Stimulated activated naive CD8-positive, alpha-beta T cell treated with anti-CD3 and anti-CD28 coated beads, Interleukin-15, Interleukin-2, amounts not matched to agents 100 ng/mL and 50 ng/mL, for 24 hours (primary cell): ENCODE measurements around the gene CARD19.
"Not testable (repeated sequence)": the region's sequence is repeated elsewhere in the genome, so short reads cannot be mapped to it uniquely, and the experiment has no call there.

Experiments used
- H3K27ac Mint-ChIP-seq: one replicate; pipeline ENCODE4 v1.8.0; 2021; ENCODE audit warnings: mild to moderate bottlenecking, mixed read lengths
- H3K27me3 Mint-ChIP-seq: one replicate; pipeline ENCODE4 v1.8.0; 2021; ENCODE audit warnings: mixed read lengths
- H3K36me3 Mint-ChIP-seq: one replicate; pipeline ENCODE4 v1.8.0; 2021; ENCODE audit warnings: low read depth, mixed read lengths
- H3K4me1 Mint-ChIP-seq: one replicate; pipeline ENCODE4 v1.8.0; 2021; ENCODE audit warnings: low read depth, mixed read lengths
- H3K4me3 Mint-ChIP-seq: one replicate; pipeline ENCODE4 v1.8.0; 2021; ENCODE audit warnings: mild to moderate bottlenecking, mixed read lengths
- H3K9me3 Mint-ChIP-seq: one replicate; pipeline ENCODE4 v1.8.0; 2021; ENCODE audit warnings: mixed read lengths

The CARD19 gene

GRCh38 chr9:93115486-93116071 is 19.6 kb downstream of the CARD19 start:
- Mint-ChIP-seq H3K27ac (no peak overlapping the region), H3K36me3 (peaks cover 9% of the 10 kb centered on the region), H3K27me3 (no peaks in the 10 kb centered on the region), H3K9me3 (no peaks in the 10 kb centered on the region), H3K4me1 (peaks cover 28% of the 10 kb centered on the region), H3K4me3 (no peak overlapping the region)

DNA sequence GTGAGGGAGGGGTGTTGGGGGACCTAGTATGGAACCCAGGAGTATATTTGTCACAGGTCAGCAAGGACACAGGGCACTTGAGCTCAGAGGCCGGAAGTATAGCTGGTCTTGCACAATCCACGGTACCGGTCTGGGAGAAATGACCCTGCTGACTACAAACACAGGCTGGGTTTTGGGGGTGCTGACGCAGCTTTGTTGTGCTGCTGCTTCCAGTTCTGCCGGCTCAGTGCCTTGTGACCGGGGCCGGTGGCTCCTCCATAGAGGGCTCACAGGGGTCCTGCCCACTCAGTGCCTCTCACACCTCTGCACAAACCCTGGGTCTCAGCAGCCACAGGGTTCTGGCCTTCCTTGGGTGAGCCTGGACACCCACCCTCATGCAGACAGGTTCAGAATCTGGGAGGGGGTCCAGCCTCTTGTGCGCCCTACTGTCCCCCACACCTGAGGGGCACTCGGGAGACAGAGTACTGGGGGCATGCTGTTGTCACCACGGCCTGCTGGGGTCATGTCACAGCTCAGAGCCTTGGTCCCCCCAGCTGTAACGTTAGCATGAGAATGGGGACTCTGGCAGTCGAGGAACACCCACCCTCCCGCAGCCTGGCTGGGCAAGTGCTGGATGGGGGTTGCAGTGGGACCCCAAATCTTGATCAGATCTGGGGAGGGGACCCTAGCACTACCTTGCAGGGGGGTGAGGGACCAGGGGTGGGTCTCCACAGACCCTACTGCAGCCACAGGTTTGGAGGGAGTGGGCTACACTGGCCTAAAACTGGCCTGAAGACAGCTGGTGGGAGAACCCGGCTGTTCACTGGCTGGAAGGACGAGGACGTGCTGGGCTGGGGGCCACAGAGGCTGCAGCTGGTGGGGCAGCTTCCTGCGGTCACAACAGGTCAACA is 20.3 kb downstream of the CARD19 start:
- Mint-ChIP-seq H3K4me3 (no peak overlapping the region), H3K27ac (no peak overlapping the region), H3K36me3 (peaks cover 4% of the 10 kb centered on the region), H3K4me1 (peaks cover 22% of the 10 kb centered on the region), H3K27me3 (no peaks in the 10 kb centered on the region), H3K9me3 (no peaks in the 10 kb centered on the region)

- peaks cover 22% of the 10 kb centered on the region for H3K4me1 Mint-ChIP-seq
- not testable (repeated sequence) for H3K27ac Mint-ChIP-seq, H3K9me3 Mint-ChIP-seq, H3K27me3 Mint-ChIP-seq, H3K36me3 Mint-ChIP-seq, H3K4me3 Mint-ChIP-seq
Measured at GRCh38 chr9:93117521-93117920, 21.5 kb downstream of the CARD19 start.

- peaks cover 22% of the 10 kb centered on the region for H3K4me1 Mint-ChIP-seq
- no peaks in the 10 kb centered on the region for H3K9me3 Mint-ChIP-seq
- H3K4me3 Mint-ChIP-seq: no peak overlapping the region
- H3K27ac Mint-ChIP-seq: no peak overlapping the region
- peaks cover 4% of the 10 kb centered on the region for H3K36me3 Mint-ChIP-seq
- H3K27me3 Mint-ChIP-seq: no peaks in the 10 kb centered on the region
Measured at GRCh38 chr9:93117924-93118862, 22.2 kb downstream of the CARD19 start.

DNA sequence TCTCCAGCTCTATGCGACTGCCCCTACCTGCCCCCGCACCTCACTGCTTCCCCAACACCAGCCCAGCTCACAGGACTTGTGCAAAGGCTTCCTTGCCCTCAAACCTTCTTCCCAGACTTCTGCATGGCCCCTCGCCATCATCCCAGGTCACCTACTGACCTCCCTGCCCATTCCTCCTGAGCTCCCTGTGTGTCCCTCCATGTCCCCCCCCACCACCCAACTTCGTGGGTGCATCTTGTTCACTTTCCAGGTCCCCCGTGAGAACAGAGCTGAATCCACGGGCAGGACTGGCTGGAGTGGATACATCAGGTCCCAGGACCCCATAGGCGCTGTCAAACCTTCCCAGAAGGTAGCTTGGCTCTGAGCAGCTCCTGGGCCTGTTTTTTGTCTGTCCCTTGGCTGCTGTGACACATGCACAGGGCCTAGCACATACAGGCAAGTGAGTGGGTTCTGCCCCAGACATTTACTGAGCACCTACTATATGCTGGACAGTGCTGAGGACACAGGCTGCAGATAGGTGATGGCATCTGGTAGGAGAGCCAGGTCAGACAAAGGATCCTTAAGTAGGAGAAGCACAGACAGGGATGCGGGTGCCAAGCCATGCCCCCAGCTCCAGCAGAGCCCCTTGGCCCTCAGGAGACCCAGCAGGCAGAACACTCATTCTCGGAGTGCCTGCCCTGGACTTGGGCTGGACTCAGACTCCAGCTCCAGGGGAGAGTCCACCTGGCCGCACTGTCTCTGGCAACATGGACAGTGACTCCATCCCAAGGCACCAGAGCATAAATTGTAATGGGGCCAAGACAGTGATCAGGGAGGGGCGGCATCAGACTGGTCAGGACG is 23.1 kb downstream of the CARD19 start:
- no peak overlapping the region for H3K4me3 Mint-ChIP-seq
- H3K27me3 Mint-ChIP-seq: no peaks in the 10 kb centered on the region
- H3K27ac Mint-ChIP-seq: peak overlapping the region; percentile 79
- H3K36me3 Mint-ChIP-seq: peaks cover 7% of the 10 kb centered on the region
- peaks cover 22% of the 10 kb centered on the region for H3K4me1 Mint-ChIP-seq
- no peaks in the 10 kb centered on the region for H3K9me3 Mint-ChIP-seq

- Mint-ChIP-seq H3K36me3 (peaks cover 12% of the 10 kb centered on the region), H3K4me3 (no peak overlapping the region), H3K4me1 (peaks cover 21% of the 10 kb centered on the region), H3K27ac (peak overlapping the region; percentile 79), H3K27me3 (no peaks in the 10 kb centered on the region), H3K9me3 (no peaks in the 10 kb centered on the region)
Measured at GRCh38 chr9:93119703-93119952, 23.6 kb downstream of the CARD19 start.

GRCh38 chr9:93119953-93120845 is 24.2 kb downstream of the CARD19 start:
- no peaks in the 10 kb centered on the region for H3K27me3 Mint-ChIP-seq
- H3K4me1 Mint-ChIP-seq: peaks cover 20% of the 10 kb centered on the region
- H3K27ac Mint-ChIP-seq: peak overlapping the region; percentile 79
- no peak overlapping the region for H3K4me3 Mint-ChIP-seq
- H3K36me3 Mint-ChIP-seq: peaks cover 17% of the 10 kb centered on the region
- H3K9me3 Mint-ChIP-seq: no peaks in the 10 kb centered on the region

DNA sequence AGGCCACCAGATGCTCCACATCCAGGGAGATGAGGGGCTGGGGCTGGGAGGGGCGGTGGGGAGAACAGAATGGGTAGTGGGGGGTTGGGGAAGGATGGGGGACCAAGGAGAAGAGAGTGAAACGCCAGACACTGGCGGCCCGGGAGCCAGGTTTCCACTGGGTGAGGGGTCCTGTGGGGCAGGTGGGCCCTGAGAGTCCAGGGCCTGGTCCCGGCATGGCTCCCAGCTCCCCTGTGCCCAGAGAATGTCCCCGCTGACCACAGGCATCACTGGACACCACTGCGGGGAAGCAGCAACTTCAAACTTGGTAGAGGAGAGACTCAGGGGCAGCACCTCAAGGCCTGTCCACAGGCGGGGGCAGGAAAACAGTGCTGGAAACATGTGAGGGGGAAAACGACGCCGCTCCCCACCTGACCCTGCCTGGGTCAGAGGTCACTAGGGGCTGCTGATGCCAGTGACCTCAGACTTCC is 24.9 kb downstream of the CARD19 start:
- Mint-ChIP-seq H3K27me3 (no peaks in the 10 kb centered on the region), H3K27ac (no peak overlapping the region), H3K4me1 (peaks cover 23% of the 10 kb centered on the region), H3K36me3 (peaks cover 20% of the 10 kb centered on the region), H3K9me3 (no peaks in the 10 kb centered on the region), H3K4me3 (no peak overlapping the region)

DNA sequence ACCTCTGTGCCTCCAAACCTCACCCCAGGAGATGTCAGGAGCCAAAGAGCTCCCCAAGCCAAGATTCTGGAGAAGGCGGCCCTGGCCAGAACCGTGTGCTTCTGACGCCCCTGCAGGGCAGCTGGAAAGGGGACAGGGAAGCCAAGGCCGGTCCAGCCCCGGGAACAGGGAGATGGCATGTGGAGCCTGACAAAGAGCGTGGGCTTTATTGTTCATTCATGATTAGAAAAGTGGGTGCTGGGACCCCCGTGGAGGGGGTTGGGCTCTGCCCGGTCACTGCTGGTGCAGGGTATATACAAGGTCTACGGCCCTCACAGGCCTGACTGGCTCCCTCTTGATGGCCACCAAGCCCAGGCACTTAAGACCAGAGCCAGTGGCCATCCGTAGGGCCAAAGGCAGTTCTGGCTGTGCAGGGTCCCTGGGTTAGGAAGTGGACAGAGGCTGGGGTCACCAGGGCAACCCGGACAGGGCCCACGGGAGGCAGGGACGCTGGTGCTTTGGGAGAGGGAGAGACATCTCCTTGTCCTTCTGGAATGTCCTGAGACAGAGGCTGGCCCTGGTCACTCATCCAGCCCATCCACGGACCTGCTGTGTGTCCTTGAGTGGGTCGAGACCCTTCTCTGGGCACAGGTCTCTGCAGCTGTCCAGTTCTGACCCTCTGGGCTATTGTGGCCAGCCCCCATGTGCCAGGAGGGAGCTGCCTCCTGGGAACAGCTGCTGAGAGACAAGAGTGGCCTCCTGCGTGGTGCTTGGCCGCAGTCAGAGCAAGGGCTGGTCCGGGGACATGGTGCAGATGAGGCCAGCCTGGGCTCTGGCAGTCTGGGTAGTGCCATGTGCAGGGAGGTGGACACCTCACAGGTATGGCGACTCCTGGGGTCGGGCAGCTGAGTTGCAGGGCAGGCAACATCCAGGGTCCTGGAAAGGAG is 25.6 kb downstream of the CARD19 start:
- no peak overlapping the region for H3K4me3 Mint-ChIP-seq
- H3K36me3 Mint-ChIP-seq: peaks cover 25% of the 10 kb centered on the region

GRCh38 chr9:93122721-93123221 is 26.8 kb downstream of the CARD19 start:
- no peaks in the 10 kb centered on the region for H3K9me3 Mint-ChIP-seq

More for the DNA sequence above, 25.6 kb downstream of the CARD19 start:
- H3K27ac Mint-ChIP-seq: no peak overlapping the region
- peaks cover 30% of the 10 kb centered on the region for H3K4me1 Mint-ChIP-seq
- H3K9me3 Mint-ChIP-seq: no peaks in the 10 kb centered on the region
- no peaks in the 10 kb centered on the region for H3K27me3 Mint-ChIP-seq

GRCh38 chr9:93123561-93124283 is 27.7 kb downstream of the CARD19 start:
- Mint-ChIP-seq H3K9me3 (no peaks in the 10 kb centered on the region), H3K27me3 (no peaks in the 10 kb centered on the region), H3K36me3 (peaks cover 25% of the 10 kb centered on the region), H3K4me1 (peaks cover 51% of the 10 kb centered on the region), H3K4me3 (no peak overlapping the region), H3K27ac (no peak overlapping the region)

More at GRCh38 chr9:93122721-93123221, 26.8 kb downstream of the CARD19 start:
- Mint-ChIP-seq H3K27ac (no peak overlapping the region), H3K27me3 (no peaks in the 10 kb centered on the region), H3K36me3 (peaks cover 25% of the 10 kb centered on the region), H3K4me3 (no peak overlapping the region), H3K4me1 (peaks cover 42% of the 10 kb centered on the region)

DNA sequence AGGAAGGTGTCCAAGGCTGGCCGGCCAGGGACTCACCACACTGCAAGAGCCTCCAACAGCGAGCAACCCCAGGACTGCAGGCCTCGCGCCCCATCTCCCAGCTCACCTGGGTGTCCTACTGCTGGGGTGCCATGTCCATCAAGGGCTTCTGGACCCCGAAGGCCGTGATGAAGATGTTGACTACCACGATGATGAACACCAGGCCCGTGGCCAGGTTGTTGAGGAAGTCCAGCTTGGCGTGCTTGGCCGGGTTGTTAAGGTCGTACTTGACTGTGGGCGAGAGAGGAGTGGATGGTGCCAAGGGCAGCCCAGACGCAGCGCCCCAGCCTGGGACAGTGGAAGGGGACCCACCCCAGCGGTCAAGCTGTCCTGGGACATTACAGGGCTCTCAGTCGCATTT is 28.8 kb downstream of the CARD19 start:
- H3K36me3 Mint-ChIP-seq: peaks cover 25% of the 10 kb centered on the region
- H3K27ac Mint-ChIP-seq: no peak overlapping the region
- H3K9me3 Mint-ChIP-seq: no peaks in the 10 kb centered on the region
- H3K4me3 Mint-ChIP-seq: no peak overlapping the region
- peaks cover 45% of the 10 kb centered on the region for H3K4me1 Mint-ChIP-seq
- H3K27me3 Mint-ChIP-seq: no peaks in the 10 kb centered on the region
